Measurements from ENCODE around the gene KRTAP10-10.
"Not testable (repeated sequence)": the region's sequence is repeated elsewhere in the genome, so short reads cannot be mapped to it uniquely, and the experiment has no call there.

KRTAP10-10 gene

DNA sequence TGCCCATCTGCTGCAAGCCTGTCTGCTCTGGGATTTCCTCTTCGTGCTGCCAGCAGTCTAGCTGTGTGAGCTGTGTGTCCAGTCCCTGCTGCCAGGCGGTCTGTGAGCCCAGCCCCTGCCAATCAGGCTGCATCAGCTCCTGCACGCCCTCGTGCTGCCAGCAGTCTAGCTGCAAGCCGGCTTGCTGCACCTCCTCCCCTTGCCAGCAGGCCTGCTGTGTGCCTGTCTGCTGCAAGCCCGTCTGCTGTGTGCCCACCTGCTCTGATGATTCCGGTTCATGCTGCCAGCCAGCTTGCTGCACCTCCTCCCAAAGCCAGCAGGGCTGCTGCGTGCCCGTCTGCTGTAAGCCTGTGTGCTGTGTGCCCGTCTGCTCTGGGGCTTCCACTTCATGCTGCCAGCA, 36.1 kb upstream of the KRTAP10-10 start:
- not testable (repeated sequence) for H3K27ac ChIP-seq
- TF ChIP-seq, protein P1, sequence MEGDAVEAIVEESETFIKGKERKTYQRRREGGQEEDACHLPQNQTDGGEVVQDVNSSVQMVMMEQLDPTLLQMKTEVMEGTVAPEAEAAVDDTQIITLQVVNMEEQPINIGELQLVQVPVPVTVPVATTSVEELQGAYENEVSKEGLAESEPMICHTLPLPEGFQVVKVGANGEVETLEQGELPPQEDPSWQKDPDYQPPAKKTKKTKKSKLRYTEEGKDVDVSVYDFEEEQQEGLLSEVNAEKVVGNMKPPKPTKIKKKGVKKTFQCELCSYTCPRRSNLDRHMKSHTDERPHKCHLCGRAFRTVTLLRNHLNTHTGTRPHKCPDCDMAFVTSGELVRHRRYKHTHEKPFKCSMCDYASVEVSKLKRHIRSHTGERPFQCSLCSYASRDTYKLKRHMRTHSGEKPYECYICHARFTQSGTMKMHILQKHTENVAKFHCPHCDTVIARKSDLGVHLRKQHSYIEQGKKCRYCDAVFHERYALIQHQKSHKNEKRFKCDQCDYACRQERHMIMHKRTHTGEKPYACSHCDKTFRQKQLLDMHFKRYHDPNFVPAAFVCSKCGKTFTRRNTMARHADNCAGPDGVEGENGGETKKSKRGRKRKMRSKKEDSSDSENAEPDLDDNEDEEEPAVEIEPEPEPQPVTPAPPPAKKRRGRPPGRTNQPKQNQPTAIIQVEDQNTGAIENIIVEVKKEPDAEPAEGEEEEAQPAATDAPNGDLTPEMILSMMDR (conservative IDR thresholded peaks at IDR 0.05) = peak; percentile 23

DNA sequence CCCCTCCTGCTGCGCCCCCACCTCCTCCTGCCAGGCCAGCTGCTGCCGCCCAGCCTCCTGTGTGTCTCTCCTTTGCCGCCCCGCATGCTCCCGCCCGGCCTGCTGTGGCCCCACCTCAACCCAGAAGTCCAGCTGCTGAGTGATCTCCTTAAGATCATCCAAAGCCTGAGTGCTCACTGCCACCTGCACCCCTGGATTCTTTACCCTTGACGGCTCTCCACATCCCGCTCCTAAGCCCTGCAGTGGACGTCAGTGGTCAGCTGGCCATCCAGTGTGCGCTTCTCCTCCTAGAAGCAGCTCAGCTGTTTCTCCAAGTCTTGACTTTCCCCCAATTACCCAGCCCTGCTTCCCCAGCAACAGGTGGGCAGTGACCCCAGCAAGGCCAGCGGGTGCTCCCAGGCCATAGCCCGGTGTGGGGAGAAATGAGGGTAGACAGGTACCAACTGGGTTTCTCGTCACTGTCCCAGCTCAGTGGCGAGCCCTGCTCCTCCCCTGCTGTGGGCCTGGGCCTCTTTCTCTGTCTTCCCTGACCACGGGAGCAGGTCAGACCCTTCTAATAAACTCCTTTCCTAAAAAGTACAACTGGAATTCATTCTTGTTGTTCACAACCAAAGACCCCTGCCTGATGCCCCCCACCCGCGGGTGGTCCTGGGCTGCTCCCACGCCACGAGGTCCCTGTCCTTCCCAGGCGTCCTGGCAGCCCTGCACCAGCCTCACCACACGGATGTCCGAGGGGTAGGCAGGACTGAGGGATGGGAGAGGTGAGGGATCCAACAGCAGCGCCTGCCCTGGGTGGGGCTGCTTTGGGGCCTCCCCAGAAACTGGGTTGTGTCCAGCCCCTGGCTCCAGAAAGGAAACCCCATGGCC, 35.3 kb upstream of the KRTAP10-10 start:
- TF ChIP-seq, protein P1 (conservative IDR thresholded peaks at IDR 0.05) = no peak

DNA sequence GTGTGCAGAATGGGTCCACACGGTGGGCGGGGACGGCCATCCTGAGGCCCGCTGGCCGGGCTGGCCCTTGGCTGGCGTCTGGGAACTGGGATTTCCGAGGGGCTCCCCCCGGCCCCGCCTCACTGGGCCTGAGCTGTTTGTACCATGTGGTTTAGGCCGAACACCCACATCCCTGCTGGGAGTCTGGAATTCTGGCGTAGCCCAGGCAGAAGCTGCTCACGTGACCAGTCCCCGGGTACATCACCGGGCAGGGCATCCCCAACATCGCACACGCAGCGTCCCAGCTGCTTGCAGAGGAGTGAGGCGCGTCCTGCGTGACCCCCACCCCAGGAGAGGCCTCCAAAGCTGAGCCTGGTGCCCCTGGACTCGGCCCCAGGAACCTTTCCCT, 34.7 kb upstream of the KRTAP10-10 start:
- TF ChIP-seq, protein P1 (conservative IDR thresholded peaks at IDR 0.05) = no peak
- H3K27ac ChIP-seq = no peak overlapping the region

More for the DNA sequence above, 35.3 kb upstream of the KRTAP10-10 start:
- no peak overlapping the region for H3K27ac ChIP-seq

DNA sequence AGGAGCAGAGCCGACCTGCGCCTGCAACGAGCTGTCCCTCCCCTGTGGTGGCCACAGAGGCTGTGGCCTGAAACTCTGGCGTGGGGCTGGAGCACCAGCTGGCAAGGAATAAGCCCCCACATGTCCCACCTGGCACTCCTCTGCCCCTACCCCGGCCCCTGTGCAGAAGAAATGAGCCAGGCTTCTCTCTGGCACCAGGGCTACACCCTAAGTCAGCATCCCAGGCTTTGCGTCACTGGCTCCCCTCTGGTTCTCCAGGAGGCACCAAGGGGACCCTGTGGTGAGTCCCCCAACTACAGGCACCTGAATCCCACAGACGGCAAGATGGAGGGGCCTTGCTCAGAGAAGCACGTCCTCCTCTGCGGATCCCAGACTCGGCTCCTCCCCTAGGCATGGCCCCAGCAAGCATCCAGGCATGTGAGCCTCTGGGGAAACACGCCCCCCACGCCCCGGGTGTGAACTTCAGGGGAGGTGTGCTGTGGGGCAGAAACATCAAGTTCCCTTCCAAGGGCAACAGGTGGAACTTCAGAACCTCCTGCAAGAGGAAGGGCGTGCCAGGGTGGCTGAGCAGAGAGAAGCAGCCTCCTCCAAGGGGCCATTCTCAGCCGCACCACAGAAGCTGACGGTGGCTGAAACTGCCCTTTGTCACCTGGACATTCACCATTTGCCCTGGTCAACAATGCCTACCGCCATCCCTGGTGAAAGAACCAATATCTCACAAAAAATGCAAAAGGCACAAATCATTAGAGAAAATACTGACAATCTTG, 33.9 kb upstream of the KRTAP10-10 start:
- TF ChIP-seq, protein P1 (conservative IDR thresholded peaks at IDR 0.05) = no peak
- H3K27ac ChIP-seq = no peak overlapping the region

DNA sequence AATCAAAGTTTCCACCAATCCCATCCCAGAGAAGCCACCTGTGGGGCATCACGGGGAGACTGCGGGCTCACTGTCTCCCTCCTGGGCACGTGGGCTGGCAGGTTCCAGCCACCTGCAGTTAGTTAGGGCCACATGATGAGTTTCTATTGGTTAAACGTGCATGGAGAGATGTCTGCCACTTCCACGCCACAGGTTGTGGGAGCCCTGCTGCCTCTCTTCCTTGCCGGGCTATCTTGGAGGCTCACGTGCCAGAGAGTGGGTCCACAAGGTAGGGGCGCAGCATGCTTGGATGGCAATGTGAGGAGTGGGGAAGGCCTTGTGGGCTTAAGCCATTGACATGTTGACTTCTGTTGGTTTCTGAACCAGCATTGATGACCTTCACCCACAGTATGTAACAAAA, 33.2 kb upstream of the KRTAP10-10 start:
- TF ChIP-seq, protein P1 (conservative IDR thresholded peaks at IDR 0.05) = no peak
- H3K27ac ChIP-seq = no peak overlapping the region

DNA sequence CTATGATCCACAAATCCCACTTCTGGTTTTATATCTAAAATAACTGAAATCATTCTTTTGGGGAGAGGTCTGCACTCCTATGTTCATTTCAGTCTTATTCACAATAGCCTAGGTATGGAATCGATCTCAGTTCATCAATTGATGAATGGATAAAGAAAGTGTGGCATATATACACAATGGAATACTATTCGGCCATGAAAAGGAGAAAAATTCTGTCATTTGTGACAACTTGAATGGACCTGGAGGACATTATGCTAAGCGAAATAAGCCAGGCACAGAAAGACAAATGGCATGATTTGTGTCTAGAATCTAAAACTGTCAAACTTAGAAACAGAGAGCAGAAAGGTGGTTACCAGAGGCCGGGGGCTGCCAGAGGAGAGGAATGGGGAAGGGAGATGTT, 30.7 kb upstream of the KRTAP10-10 start:
- no peak overlapping the region for H3K27ac ChIP-seq
- TF ChIP-seq, protein P1 (conservative IDR thresholded peaks at IDR 0.05) = no peak

DNA sequence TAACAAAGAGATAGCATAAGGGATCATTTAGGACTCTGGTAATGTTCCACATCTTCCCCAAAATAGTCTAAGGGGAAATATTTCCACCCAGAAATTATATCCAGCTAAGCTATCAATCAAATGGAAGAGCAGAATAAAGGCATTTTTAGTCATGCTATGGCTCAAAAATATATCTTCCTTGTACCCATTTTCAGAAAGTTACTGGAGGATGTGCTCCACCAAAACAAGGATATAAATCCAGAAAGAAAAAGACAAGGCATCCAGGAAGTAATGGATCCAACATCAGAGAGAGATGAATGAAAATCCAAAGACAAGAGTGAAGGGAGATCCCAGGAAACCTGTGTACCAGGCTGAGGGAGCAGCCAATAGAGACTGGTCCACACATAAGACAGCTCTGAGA, 28.0 kb upstream of the KRTAP10-10 start:
- TF ChIP-seq, protein P1 (conservative IDR thresholded peaks at IDR 0.05) = no peak
- H3K27ac ChIP-seq = no peak overlapping the region

DNA sequence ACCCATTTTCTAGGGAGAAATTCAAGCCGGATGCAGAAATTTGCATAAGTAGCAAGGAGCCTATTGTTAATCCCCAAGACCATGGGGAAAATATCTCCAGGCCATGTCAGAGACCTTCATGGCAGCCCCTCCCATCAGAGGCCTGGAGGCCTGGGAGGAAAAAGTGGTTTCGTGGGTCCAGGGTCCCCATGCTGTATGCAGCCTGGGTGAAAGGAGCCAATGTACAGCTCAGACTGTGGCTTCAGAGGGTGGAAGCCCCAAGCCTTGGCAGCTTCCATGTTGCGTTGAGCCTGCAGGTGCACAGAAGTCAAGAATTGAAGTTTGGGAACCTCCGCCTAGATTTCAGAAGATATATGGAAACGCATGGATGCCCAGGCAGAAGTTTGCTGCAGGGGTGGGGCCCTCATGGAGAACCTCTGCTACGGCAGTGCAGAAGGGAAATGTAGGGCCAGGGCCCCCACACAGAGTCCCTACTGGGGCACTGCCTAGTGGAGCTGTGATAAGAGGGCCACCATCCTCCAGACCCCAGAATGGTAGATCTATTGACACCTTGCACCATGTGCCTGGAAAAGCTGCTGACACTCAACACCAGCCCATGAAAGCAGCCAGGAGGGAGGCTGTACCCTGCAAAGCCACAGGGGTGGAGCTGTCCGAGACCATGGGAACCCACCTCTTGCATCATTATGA, 26.9 kb upstream of the KRTAP10-10 start:
- H3K27ac ChIP-seq = not testable (repeated sequence)

Measured in VCaP (cell line).